ENCODE measurements around the gene UBE2S. TPM values are rescaled to one million over a fixed set of nuclear protein-coding genes. Genes with fewer than 3 reads are reported as not detected.

The UBE2S gene
- total and polyA plus RNA-seq, 2 donors (not counting 1 experiment from before 2014, with no cell fraction given): 20.6 to 72.7 TPM

DNA sequence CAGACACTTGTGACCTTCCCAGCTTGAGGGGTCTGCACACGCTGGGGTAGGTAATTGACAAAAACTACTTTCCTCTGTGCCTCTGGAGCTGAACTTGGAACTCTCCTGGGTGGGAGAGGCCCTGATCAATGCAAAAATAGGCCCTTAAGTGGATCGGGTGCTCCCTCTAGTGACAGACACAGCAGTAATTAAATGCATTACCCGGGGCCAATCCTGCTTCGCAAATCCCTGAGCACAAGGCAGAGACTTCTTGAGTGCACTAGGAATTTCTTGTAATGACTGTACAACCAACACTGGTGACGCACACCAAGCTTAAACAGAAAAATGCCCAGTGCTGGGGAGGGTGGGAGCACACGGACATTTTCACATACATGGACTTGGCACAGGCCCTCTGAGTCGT is 10.6 kb upstream of the UBE2S start:
- Histone ChIP-seq H3K4me3 (ENCODE audit: control extremely low read depth in 1 of 5, extremely low read depth in 1 of 5, insufficient read depth in 1 of 5, low read depth in 2 of 5, low read length in 4 of 5) (no peak overlapping the region), H3K9me3 (ENCODE audit: control extremely low read depth in 1 of 3, control insufficient read depth in 2 of 3, insufficient read depth in 1 of 3, low read length in 2 of 3) (no peaks in the 10 kb centered on the region), H3K4me2 (replicated peaks; ENCODE audit: low read depth, low read length, poor library complexity, severe bottlenecking) (no peak overlapping the region), H3K79me2 (ENCODE audit: control insufficient read depth, insufficient read depth, low read length) (no peaks in the 10 kb centered on the region), H3K4me1 (ENCODE audit: control insufficient read depth in 2 of 2, insufficient read depth in 2 of 2, low read length in 2 of 2) (no peaks in the 10 kb centered on the region), H3K27ac (ENCODE audit: low read length in 2 of 2) (no peak overlapping the region), H4K20me1 (ENCODE audit: control insufficient read depth, insufficient read depth, low read length, poor library complexity, severe bottlenecking) (no peaks in the 10 kb centered on the region), H3K9ac (ENCODE audit: low read length) (no peak overlapping the region), H3K36me3 (replicated peaks in 1 of 2; ENCODE audit: control extremely low read depth in 1 of 2, control insufficient read depth in 1 of 2, extremely low read depth in 1 of 2, insufficient read depth in 2 of 2, low read length in 1 of 2) (no peaks in the 10 kb centered on the region), H3K27me3 (replicated peaks in 1 of 4; ENCODE audit: control extremely low read depth in 1 of 4, control insufficient read depth in 3 of 4, insufficient read depth in 4 of 4, low read length in 3 of 4) (peaks cover 0 to 18% (median 0%) of the 10 kb centered on the region in 4 experiments), H2AFZ (ENCODE audit: insufficient read depth, low read depth, low read length, poor library complexity, severe bottlenecking) (no peak overlapping the region)
- H3K27me3 Mint-ChIP-seq: peaks cover 19% of the 10 kb centered on the region
- 6% methylated on average over 3 of the region's 7 CpGs for WGBS (ENCODE audit: insufficient coverage)
- H3K4me1 Mint-ChIP-seq: no peaks in the 10 kb centered on the region
- ATAC-seq (ENCODE audit: low read depth): peak; percentile 56
- no peak overlapping the region for H3K4me3 Mint-ChIP-seq
- no peaks in the 10 kb centered on the region for H3K9me3 Mint-ChIP-seq (ENCODE audit: insufficient read depth)
- no peak for TF ChIP-seq EZH2 (IDR thresholded peaks at IDR 0.05; ENCODE audit: borderline replicate concordance, insufficient read depth, low read depth, low read length, poor library complexity, severe bottlenecking)
- peak; percentile 68 for TF ChIP-seq CTCF (IDR thresholded peaks at IDR 0.05)
- peak; percentile 73 for DNase-seq
- no peak overlapping the region for H3K27ac Mint-ChIP-seq
- CTCF ChIA-PET: interaction anchor here (0.7 to 7.2 kb wide), 13 partner anchors 9 to 331 kb away, joined by 3 to 75 read pairs (median 3); partner anchors contain the start of genes KMT5C, PPP6R1 and TMEM238
- POLR2A ChIA-PET: no interaction called here
- intact Hi-C loops (cut with micrococcal nuclease): loop anchor here (1.0 kb wide), 1 partner anchor 126 kb away; no protein-coding TSS in a partner anchor

DNA sequence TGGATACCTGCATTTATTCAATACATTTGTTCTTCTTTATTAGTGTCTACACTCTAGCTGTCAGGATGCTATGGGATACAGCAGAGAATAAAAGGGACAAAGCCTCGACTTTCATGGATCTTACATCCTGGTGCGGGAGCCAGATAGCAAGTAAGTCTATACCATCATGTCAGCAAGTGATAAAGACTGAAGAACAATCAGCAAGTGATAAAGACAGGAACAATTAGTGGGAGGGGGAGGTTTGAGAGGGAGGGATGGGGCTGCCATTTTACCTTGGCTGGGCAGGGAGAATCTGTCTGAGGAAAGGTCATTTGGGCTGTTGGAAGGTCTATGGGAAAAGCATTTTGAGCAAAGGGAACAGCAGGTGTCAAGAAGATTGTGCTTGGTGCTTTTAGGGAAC is 2.6 kb upstream of the UBE2S start:
- CTCF ChIA-PET: interaction anchor here (1.7 to 1.9 kb wide), 2 partner anchors 94 to 108 kb away, joined by 6 read pairs; no protein-coding TSS in a partner anchor

More for the DNA sequence above, 2.6 kb upstream of the UBE2S start:
- no peak overlapping the region for H3K4me2 ChIP-seq (replicated peaks; ENCODE audit: low read depth, low read length, poor library complexity, severe bottlenecking)
- H3K9me3 Mint-ChIP-seq (ENCODE audit: insufficient read depth): peaks cover 6% of the 10 kb centered on the region
- H3K27ac ChIP-seq (ENCODE audit: low read length in 2 of 2): no peak overlapping the region
- no peak overlapping the region for H3K4me3 ChIP-seq (ENCODE audit: control extremely low read depth in 1 of 5, extremely low read depth in 1 of 5, insufficient read depth in 1 of 5, low read depth in 2 of 5, low read length in 4 of 5)
- intact Hi-C loops (cut with micrococcal nuclease): no loop called here
- H3K36me3 ChIP-seq (replicated peaks in 1 of 2; ENCODE audit: control extremely low read depth in 1 of 2, control insufficient read depth in 1 of 2, extremely low read depth in 1 of 2, insufficient read depth in 2 of 2, low read length in 1 of 2): peaks cover 0 to 13% of the 10 kb centered on the region in 2 experiments
- peaks cover 7% of the 10 kb centered on the region for H3K27me3 Mint-ChIP-seq
- no peaks in the 10 kb centered on the region for H3K27me3 ChIP-seq (replicated peaks in 1 of 4; ENCODE audit: control extremely low read depth in 1 of 4, control insufficient read depth in 3 of 4, insufficient read depth in 4 of 4, low read length in 3 of 4)
- H2AFZ ChIP-seq (ENCODE audit: insufficient read depth, low read depth, low read length, poor library complexity, severe bottlenecking): no peak overlapping the region
- peaks cover 21% of the 10 kb centered on the region for H3K79me2 ChIP-seq (ENCODE audit: control insufficient read depth, insufficient read depth, low read length)
- ATAC-seq (ENCODE audit: low read depth) (no peak), DNase-seq (no peak)
- peaks cover 11 to 25% of the 10 kb centered on the region in 2 donors for H3K4me1 ChIP-seq (ENCODE audit: control insufficient read depth in 2 of 2, insufficient read depth in 2 of 2, low read length in 2 of 2)
- H3K9ac ChIP-seq (ENCODE audit: low read length): no peak overlapping the region
- peaks cover 32% of the 10 kb centered on the region for H3K4me1 Mint-ChIP-seq
- TF ChIP-seq EZH2 (IDR thresholded peaks at IDR 0.05; ENCODE audit: borderline replicate concordance, insufficient read depth, low read depth, low read length, poor library complexity, severe bottlenecking) (no peak), CTCF (IDR thresholded peaks at IDR 0.05) (no peak)
- H3K4me3 Mint-ChIP-seq: no peak overlapping the region
- peaks cover 0 to 20% (median 3%) of the 10 kb centered on the region in 3 donors for H3K9me3 ChIP-seq (ENCODE audit: control extremely low read depth in 1 of 3, control insufficient read depth in 2 of 3, insufficient read depth in 1 of 3, low read length in 2 of 3)
- no peak overlapping the region for H3K27ac Mint-ChIP-seq
- WGBS (ENCODE audit: insufficient coverage): 88% methylated on average over 2 of the region's 2 CpGs
- peaks cover 5% of the 10 kb centered on the region for H4K20me1 ChIP-seq (ENCODE audit: control insufficient read depth, insufficient read depth, low read length, poor library complexity, severe bottlenecking)
- POLR2A ChIA-PET: no interaction called here
